GM12872 (cell line): ENCODE data around the gene LIF.

Experiments
- TF ChIP-seq, protein P1 (sequence below): IDR thresholded peaks from 3 replicates; pipeline ENCODE4 v1.5.1; 2011; ENCODE audit warnings: low read depth, mild to moderate bottlenecking, low read length, moderate library complexity; ENCODE audit not compliant: insufficient read depth

The LIF gene

DNA sequence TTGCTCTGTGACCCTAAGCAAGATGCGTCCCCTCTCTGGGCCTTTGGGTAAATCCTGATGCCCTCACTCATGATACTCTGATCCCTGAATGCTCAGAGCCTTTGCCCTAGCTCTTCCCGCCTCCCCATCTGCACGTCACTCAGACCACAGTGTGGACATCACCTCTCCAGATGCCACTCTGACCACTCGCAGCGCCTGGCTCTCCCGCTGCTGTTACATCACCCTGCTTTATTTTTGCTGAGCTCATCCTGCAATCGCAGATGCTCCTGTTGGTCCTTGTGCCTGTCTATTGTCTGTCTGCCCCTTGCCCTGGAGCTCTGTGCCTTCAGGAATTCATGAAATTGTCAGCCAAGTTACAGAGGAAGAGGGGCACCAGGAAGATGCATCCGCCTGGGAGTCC, 14.6 kb upstream of the LIF start:
- TF ChIP-seq, protein P1, sequence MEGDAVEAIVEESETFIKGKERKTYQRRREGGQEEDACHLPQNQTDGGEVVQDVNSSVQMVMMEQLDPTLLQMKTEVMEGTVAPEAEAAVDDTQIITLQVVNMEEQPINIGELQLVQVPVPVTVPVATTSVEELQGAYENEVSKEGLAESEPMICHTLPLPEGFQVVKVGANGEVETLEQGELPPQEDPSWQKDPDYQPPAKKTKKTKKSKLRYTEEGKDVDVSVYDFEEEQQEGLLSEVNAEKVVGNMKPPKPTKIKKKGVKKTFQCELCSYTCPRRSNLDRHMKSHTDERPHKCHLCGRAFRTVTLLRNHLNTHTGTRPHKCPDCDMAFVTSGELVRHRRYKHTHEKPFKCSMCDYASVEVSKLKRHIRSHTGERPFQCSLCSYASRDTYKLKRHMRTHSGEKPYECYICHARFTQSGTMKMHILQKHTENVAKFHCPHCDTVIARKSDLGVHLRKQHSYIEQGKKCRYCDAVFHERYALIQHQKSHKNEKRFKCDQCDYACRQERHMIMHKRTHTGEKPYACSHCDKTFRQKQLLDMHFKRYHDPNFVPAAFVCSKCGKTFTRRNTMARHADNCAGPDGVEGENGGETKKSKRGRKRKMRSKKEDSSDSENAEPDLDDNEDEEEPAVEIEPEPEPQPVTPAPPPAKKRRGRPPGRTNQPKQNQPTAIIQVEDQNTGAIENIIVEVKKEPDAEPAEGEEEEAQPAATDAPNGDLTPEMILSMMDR: no peak

- TF ChIP-seq, protein P1: no peak
These were observed 14.1 kb upstream of the LIF start for GRCh38 chr22:30260682-30261081.

DNA sequence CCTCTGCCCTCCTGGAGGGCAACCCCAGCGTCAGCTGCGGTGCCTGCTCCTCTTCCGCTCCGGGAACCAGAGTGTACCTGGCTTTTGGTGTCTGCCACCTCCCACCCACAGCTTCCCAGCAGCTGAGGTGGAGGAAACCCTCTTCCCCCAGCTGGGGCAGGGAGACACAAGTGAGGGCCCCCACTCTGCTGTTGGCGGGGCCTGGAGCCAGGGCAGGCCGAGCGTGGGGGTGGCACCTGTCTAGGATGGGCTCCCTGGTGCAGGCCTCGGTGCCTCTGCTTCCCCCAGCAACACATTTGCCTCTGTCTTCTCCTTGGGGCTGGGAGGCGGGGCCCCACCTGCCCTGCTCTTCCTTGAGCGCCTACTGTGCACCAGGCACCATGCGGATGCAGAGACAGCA, 13.7 kb upstream of the LIF start:
- TF ChIP-seq, protein P1: no peak

- TF ChIP-seq, protein P1: no peak
These were observed 7.8 kb upstream of the LIF start for GRCh38 chr22:30254314-30254713.

GRCh38 chr22:30253205-30253852, 6.8 kb upstream of the LIF start:
- TF ChIP-seq, protein P1: no peak

DNA sequence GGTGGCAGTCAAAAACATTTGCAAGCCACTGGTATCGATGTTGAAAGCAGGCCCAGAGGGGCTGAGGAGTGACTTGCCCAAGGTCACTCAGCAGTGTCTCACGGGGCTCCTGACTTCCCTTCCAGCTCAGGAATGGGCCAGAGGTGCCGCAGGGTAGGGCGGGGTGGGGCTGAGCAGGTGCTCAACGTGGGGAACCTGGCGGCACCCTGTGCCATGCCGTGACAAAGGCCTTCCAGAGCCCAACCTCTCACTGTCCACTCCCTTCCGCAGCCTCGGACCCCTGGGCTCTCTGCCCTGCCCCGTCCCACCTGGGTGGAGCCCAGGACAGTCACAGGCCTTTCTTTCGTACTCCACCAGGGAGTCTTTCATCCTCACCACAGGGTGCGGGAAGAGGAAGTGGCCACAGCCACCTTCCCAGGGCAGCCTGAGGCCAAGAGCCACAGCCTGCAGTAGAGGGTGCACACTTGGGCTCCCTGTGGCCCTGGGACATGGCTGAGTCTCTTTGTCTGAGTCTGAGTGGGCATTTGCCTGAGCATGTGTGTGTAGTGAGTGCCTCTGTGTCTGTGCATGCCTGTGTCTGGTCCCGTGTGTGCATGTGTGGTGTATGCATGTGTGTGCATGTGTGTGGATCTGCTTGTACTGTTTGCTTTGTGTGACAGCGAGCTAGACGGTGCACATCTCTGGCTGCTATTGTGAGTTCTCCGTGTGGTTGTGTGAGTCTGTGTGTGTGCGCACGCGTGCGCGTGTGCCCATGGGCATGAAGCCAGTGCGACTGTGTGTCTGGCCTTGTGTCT, 6.0 kb upstream of the LIF start:
- TF ChIP-seq, protein P1: no peak

- TF ChIP-seq, protein P1: no peak
These were observed 5.2 kb upstream of the LIF start for GRCh38 chr22:30251711-30252110.
